Measurements from ENCODE around the gene ABCC4.

The ABCC4 gene

GRCh38 chr13:95258098-95258497, 43.2 kb downstream of the ABCC4 start:
- no peak for DNase-seq

- no peak for DNase-seq
These were observed 45.2 kb downstream of the ABCC4 start for GRCh38 chr13:95256091-95256490.

- no peak for DNase-seq
These were observed 46.0 kb downstream of the ABCC4 start for GRCh38 chr13:95255072-95255732.

- no peak for DNase-seq
These were observed 46.9 kb downstream of the ABCC4 start for GRCh38 chr13:95254339-95254738.

- no peak for DNase-seq
These were observed 48.2 kb downstream of the ABCC4 start for GRCh38 chr13:95253033-95253432.

- no peak for DNase-seq
These were observed 49.6 kb downstream of the ABCC4 start for GRCh38 chr13:95251641-95252040.

- no peak for DNase-seq
These were observed 50.3 kb downstream of the ABCC4 start for GRCh38 chr13:95250961-95251360.

GRCh38 chr13:95248953-95249352, 52.3 kb downstream of the ABCC4 start:
- no peak for DNase-seq

GRCh38 chr13:95247852-95248251, 53.4 kb downstream of the ABCC4 start:
- no peak for DNase-seq

- no peak for DNase-seq
These were observed 54.1 kb downstream of the ABCC4 start for GRCh38 chr13:95247171-95247570.

- DNase-seq, result no peak
These were observed 54.8 kb downstream of the ABCC4 start for GRCh38 chr13:95246292-95247082.

- DNase-seq, result no peak
These were observed 56.2 kb downstream of the ABCC4 start for GRCh38 chr13:95245071-95245470.

GRCh38 chr13:95243207-95243606, 58.0 kb downstream of the ABCC4 start:
- DNase-seq, result no peak

GRCh38 chr13:95241321-95241720, 59.9 kb downstream of the ABCC4 start:
- no peak for DNase-seq

- no peak for DNase-seq
These were observed 62.0 kb downstream of the ABCC4 start for GRCh38 chr13:95239283-95239682.

- no peak for DNase-seq
These were observed 63.9 kb downstream of the ABCC4 start for GRCh38 chr13:95237310-95237870.

- DNase-seq, result no peak
These were observed 64.5 kb downstream of the ABCC4 start for GRCh38 chr13:95236774-95237173.

- no peak for DNase-seq
These were observed 65.3 kb downstream of the ABCC4 start for GRCh38 chr13:95235974-95236373.

GRCh38 chr13:95235199-95235756, 66.0 kb downstream of the ABCC4 start:
- no peak for DNase-seq

GRCh38 chr13:95234242-95234641, 67.0 kb downstream of the ABCC4 start:
- DNase-seq, result no peak

GRCh38 chr13:95233026-95233635, 68.1 kb downstream of the ABCC4 start:
- no peak for DNase-seq

GRCh38 chr13:95231393-95231792, 69.9 kb downstream of the ABCC4 start:
- DNase-seq, result no peak

GRCh38 chr13:95229855-95230254, 71.4 kb downstream of the ABCC4 start:
- no peak for DNase-seq
